ENCODE results near the gene CENPB.
"Not testable (repeated sequence)": the region's sequence is repeated elsewhere in the genome, so short reads cannot be mapped to it uniquely, and the experiment has no call there.

Gene CENPB, protein sequence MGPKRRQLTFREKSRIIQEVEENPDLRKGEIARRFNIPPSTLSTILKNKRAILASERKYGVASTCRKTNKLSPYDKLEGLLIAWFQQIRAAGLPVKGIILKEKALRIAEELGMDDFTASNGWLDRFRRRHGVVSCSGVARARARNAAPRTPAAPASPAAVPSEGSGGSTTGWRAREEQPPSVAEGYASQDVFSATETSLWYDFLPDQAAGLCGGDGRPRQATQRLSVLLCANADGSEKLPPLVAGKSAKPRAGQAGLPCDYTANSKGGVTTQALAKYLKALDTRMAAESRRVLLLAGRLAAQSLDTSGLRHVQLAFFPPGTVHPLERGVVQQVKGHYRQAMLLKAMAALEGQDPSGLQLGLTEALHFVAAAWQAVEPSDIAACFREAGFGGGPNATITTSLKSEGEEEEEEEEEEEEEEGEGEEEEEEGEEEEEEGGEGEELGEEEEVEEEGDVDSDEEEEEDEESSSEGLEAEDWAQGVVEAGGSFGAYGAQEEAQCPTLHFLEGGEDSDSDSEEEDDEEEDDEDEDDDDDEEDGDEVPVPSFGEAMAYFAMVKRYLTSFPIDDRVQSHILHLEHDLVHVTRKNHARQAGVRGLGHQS

DNA sequence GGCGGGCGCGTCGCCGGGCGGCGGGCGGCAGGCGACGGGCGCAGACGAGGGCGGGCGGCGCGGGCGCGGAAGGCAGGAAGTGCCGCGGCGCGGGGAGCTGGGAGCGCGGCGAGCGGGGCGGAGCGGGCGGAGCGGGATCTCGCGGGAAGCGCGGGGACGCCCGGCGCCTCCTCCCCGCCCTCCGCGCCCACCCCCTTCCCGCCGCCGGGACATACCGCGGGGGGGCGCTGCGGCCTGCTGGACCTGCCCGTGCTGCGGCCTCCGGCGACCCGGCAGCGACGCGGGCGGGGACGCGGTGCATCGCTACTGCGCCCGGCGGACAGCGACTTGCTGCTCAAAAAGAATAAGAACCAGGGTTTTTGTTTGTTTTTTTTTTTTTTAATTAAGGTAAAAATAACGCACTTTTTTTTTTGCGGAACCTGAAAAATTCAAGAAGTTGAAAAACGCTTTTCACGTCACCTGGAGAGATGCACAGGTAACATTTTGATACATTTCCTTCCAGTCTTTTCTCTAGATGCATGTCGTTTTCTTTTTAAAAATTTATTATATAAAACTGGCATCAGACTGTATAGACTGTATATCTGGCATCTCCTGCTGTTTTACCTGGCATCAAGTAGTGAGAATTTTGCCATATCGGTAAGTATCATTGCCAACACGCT lies at the start of gene CENPB:
TSS of gene CENPB (minus strand) at position 76 of the 659 bp plus-strand sequence. CDS start 257 bp downstream, outside the sequence.
- DNase-seq: peak; percentile 79

DNA sequence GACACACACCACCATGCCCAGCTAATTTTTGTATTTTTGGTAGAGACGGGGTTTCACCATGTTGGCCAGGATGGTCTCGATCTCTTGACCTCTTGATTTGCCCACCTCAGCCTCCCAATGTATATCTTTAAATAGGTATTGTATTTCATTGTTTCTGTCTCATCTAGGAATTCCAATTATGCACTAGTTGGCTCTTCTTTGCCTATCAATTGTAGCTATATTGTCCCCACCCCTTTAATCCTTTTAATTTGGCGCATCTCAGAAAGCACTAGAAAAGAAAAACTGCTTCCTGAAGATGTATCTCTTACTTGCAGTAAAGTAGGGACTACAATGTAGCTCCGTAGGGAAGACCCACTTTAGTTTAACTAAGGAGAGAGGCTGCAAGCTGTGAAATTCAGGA lies 49.6 kb upstream of the CENPB start:
- no peak for DNase-seq

DNA sequence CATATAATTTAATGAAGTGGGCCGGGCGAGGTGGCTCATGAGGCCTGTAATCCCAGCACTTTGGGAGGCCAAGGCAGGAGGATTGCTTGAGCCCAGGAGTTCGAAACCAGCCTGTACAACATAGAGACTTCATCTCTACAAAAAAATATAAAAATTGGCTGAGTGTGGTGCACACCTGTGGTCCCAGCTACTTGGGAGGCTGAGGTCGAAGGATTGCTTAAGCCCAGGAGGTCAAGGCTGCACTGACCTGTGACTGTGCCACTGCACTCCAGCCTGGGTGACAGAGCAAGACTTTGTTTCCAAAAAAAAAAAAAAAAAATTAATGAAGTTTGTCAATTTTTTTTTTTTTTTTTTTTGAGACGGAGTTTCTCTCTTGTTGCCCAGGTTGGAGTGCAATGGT lies 43.4 kb upstream of the CENPB start:
- not testable (repeated sequence) for DNase-seq

DNA sequence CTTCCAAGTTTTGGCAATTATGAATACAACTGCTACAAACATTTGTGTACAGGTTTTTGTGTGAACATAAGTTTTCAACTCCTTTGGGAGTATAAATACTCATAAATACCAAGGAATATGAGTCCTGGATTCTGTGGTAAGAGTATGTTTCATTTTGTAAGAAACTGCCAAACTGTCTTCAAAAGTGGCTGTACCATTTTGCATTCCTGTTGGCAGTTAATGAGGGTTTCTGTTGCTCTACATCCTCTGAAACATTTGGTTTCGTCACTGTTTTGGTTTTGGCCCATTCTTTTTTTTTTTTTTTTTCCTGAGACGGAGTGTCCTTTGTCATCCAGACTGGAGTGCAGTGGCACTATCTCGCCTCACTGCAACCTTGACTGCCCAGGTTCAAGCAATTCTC lies 42.3 kb upstream of the CENPB start:
- no peak for DNase-seq

DNA sequence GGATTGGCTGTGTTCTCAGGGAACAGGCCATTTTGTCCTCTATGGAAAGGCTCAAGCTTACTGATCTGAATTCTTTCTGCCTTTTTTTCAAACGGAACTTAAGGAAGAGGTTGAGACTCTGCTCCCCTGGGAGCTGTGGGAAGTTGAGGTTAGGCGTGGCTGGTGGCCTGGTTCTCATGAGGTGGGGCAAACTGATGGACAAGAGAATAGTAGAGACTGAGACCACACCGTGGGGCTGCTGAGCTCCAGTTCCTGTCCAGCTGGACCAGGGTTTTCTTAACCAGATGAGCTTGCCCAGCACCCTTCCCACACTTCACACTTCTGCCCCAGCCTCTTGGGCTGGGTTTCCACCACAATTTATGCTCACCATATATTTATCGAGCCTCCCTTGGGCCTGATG lies 39.9 kb upstream of the CENPB start:
- no peak for DNase-seq

DNA sequence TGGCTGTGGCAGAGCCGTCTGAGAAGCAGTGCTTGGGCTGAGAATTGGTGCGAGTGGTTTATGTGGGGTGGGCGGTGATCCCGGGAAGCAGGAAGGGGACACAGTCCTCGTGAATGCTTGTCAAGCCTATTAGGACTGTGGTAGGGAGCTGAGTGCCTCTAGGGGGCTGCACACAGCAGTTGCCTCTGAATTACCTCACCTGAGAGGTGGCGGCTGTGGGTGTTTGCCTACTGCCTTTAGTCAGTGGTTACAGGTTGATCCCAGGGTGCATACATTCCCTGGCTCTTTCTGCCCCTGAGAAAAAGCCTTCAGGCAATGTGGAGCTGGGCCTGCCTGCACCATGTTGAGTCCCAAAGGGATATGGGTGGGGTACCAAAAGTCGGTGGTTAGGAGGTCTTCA lies 39.0 kb upstream of the CENPB start:
- DNase-seq: no peak

DNA sequence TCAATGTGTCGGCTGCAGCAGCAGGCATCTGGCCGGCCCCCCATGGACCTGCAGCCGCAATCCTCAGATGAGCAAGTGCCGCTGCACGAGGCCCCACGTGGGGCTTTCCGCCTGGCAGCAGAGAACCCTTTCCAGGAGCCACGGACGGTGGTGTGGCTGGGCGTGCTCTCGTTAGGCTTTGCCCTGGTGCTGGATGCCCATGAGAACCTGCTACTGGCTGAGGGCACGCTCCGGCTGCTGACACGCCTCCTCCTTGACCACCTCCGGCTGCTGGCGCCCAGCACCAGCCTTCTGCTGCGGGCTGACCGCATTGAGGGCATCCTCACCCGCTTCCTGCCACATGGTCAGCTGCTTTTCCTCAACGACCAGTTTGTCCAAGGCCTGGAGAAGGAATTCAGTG lies 37.3 kb upstream of the CENPB start:
- DNase-seq: no peak

DNA sequence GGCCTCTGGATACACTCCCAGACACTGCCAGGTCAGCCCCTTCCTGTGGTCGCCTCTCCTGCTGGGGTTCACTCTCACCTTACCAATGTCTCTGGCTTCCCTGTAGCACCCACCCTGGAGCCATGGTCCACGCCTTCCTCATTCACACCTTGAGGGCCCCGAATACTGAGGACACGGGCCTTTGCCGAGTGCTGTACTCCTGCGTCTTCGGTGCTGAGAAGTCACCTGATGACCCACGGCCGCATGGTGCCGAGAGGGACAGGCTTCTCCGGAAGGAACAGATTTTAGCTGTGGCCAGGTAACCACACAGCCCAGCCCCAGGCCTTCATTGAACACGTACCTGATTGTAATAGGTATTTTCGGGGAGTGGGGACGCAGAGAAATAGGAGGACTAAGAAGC lies 35.5 kb upstream of the CENPB start:
- DNase-seq: no peak

DNA sequence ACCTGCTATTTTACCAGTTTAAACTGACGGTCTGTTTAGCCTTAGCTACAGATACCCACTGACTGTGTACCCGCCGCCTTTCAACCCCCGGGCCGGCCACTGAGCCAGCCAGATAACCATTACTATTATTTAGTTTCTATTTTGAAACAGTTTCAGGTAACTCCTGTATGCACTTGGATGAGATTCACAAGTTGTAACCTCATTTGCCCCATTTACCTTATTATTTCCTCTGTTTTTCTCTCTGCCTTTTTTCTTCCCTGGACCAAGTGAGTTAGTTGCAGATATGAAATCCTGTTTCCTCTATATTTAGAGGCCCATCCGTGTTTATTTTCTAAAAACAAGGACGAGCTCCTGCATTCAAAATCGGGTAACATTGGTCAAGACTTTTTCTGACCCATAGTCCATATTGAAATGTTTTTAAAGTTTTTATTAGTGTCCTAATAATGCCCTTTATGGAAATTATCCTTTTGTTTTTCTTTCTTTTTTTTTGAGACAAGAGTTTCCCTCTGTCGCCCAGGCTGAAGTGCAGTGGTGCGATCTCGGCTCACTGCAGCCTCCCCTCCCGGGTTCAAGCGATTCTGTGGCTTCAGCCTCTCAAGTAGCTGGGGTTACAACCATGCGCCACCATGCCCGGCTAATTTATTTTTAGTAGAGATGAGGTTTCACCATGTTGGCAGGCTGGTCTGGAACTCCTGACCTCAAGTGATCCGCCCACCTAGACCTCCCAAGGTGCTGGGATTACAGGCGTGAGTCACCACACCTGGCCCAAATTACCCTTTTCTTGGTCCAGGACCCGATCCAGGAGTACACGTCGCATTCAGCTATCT lies 34.6 kb upstream of the CENPB start:
- DNase-seq: no peak

DNA sequence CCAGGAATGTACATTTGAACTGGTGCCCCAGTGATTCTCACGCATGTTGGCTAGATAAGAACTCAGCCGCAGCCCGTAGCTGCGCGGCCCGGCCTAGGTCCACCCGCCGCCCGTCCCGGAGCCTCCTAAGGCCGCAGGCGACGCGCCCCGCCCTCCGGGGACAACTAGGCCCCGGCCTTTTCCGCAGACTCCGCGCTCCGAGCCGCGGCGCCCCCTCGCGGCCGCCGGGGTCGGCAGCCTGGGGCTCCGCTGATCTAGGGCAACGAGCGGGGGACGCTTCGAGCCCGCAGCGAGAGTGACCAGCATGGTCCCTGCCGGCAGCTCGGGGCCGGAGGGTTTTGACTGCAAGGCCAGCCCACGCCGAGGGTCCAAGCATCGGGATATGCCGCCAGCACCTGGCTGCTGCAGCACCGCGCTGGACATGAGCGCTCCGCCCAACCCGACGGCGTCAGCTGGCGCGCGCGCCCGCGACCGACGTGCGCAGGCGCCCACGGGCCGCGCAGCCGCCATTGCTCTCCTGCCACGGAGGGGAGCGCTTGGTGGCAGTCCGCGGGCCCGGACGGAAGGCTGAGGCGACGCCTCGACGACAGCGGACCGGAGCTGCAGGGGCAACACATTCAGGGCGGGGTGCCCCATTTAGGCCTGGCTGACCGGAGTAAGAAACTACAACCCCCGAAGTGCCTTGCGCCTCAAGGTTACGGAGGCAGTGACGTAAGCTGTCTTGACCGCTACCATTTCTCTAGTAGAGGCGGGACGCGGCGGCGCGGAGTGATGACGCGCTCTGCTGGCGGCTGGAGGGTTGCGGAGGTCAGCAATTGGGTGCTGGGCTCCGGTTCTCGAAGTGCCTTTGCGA lies 33.7 kb upstream of the CENPB start, which contains the start of gene AP5S1:
TSS of gene AP5S1 (plus strand) at position 500 of the 853 bp plus-strand sequence. CDS start 1,571 bp downstream, outside the sequence.
- peak; percentile 93 for DNase-seq

DNA sequence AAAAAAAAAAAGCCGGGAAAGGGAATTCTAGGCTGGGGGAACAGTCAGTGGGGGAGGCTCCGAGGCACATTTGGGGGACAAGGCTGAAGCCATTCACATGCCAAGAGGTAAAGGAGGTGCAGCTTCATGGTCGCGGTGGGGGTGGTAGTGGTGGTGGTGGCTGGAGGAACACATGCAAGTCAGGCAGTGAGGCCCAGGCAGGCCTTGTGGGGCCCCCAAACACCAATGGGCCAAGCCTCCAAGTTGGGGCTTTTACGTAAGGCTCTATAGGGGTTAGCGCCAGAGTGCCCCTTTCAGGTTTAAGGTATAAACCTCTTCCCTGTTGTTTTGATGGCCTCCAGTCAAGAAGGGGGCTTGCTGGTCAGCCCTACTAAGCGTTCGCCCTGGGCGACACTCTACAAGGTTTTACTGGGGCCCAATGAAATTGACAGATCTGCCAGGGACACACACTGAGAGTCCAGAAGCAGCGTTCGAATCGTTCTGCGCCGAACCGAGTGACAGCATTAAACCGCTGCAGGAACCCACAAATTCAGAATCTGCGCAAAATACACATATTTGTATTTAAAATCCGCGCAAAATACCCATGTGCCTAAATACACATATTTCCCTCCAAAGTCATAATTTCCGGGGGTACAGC lies 33.0 kb upstream of the CENPB start:
- DNase-seq: no peak

DNA sequence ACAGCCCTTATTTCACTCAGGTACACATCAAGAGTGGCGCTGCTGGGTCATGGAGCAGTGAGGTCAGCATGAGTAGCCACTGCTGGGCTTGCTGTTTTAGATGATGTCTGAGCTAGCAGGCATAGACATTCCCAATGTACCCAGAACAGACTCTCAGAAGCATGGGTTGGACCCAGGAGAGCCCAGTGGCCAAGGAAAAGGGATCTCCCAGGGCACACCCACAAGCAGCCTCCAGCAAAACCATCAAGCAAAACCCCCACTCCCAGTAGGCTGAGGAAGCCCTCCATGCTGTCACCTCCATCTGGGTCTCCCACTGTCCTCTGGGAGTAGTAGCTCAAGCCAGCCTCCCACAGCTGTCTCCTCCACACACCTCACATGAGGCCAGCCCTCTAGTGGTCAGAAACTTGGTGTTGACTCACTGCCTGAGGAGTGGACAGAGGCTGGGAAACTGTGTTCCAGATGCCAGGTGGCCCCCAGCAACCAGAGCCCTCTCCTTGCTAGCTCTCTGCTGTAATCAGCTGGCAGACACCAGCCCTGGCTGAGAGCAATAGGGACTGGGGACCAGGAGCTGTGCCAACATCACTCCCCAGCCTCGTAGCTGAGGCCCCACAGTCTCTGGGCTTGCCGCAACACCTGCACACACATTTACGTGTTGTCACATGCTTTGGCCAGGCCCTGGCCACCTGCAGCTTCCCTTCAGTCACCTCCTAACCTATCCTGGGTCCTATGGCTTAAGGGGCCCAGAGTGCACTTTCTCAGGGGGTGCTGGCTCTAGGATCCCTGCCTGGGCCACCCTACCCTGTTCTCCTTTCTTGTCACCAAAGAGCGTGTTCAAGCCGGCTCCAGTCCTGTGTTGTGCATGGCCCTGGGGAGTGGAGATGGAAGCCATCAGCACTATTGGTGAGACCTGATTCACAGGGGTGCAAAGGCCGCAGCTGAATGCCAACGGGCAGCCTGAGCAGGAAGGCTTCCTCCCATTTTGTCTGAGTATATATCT lies 31.9 kb upstream of the CENPB start:
- DNase-seq: peak; percentile 34

DNA sequence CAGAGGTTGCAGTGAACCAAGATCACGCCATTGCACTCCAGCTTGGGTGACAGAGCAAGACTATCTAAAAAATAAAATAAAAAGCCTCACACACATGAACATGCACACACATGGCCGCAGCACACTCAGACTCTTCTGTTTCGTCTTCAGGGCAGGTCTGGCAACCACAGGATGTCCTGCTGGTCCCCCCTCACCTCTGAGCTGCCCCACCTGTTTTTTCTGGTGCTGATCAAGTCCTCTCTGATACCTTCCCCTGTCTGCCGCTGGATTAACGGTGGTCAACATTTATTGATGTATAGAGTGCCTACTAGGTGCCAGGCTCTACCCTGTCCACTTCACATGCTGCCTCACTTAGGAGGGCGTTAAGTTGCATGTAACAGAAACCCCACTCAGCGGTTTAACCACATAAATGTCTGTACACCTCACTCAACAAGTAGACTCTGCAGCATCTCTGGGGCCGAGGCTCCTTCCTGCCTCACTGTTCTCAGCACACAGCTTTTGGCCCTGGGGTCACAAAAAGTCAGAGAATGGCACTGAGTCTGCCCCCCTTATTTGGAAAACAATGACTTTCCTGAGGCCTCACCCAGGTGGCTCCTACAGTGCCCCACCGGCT lies 29.3 kb upstream of the CENPB start:
- no peak for DNase-seq

DNA sequence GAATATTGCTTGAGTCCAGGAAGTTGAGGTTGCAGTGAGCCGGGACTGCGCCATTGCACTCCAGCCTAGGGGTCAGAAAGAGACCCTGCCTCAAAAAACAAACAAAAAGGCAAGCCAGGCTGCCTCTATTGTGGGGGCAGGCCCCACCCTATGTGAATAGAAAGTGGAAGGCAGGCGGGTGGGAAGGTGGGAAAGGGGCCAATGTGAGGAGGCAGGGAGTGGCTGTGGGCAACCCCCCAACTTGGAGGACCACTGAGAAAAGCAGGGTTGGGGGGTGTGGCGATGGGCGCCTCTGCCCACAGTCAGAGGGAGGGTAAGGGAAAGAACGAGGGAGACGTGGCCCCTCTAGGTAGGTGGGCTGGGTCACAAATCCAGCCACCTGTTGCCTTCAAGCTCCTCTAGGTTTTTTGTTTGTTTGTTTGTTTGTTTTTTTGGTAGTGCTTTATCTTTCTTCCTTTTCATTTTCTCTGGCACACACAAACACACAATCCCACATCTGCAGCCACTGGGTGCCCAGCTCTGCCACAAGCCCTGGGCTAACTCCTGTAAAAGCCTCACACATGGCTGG lies 28.5 kb upstream of the CENPB start:
- no peak for DNase-seq

DNA sequence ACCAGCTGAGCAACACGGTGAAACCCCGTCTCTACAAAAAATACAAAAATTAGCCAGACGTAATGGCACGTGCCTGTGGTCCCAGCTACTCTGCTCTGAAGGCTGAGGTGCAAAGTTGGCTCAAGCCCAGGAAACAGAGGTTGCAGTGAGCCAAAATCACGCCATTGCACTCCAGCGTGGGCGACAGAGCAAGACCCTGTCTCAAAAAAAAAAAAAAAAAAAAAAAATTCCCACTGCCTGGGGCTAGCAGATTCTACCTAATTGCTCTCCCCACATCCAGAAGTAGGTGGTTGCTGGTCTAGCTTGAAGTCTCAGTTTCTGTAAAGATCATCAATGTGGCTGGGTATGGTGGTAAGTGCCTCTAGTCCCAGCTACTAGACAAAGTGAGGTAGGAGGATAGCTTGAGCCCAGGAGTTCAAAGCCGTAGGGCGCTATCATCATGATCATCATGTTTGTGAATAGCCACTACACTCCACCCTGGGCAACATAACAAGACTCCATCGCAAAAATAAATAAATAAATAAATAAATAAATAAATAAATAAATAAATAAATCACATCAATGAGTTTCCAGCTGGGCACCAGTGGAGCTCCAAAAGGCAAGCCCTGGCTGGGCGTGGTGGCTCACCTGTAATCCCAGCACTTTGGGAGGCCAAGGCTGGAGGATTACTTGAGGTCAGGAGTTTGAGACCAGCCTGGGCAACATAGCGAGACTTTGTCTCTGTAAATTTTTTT lies 27.5 kb upstream of the CENPB start:
- DNase-seq: no peak

DNA sequence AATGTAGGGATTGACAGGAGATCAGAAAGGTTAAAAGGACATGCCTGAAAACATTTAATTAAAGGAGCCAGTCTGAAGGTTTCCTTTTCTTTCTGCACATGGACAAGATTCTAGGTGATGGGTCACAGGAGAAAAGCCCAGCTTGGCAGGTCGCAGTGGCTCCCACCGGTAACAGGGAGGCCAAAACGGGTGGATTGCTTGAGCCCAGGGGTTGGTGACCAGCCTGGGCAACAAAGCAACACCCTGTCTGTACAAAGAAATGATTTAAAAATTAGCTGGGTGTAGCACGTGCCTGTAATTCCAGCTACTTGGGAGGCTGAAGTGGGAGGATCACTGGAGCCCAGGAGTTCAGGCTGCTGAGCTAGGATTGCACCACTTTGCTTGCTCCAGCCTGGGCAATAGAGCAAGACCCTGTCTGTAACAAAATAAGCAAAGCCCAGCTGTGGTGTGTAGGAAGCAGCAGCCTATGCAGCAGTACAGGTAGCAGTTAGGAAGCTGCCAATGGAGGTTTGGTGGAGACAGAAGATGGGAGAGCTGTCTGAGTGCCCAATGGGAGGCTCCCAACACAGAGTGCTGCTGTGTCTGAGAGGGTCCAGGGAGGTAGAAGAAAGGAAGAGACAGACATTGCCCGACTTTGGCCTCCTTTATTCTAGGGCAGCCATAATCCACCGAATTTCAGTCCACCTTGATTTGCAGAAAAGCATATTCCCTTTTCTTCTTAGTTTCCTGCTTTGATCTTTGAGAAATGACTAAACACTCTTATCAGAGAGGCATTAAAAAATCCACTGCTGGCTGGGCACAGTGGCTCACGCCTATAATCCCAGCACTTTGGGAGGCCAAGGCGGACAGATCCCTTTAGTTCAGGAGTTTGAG lies 26.7 kb upstream of the CENPB start:
- no peak for DNase-seq

DNA sequence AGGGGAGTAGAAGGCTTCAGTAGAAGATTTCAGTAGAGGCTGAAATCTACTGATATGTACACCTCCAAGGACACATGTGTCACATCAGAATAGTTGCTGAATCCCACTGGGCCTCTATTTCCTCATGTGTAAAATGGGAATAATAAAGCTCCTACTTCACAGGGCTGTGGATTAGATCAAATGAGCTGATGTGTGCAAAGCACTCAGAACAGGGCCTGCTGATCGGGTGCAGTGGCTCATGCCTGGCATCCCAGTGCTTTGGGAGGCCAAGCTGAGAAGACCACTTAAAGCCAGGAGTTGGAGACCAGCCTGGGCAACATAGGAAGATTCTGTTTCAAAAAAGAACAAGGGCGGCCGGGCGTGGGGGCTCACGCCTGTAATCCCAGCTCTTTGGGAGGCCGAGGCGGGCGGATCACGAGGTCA lies 25.7 kb upstream of the CENPB start:
- DNase-seq: no peak

Measured in NCI-H1105 (cell line).